IPS-18a (cell line): ENCODE results near the gene ZSWIM4.

Source experiments
- H3K27ac ChIP-seq: one replicate; pipeline ENCODE4 v1.5.1; 2013; ENCODE audit warnings: low read length
- H3K27me3 ChIP-seq: one replicate; pipeline ENCODE4 v1.6.1; 2013; ENCODE audit warnings: mild to moderate bottlenecking, low read length; ENCODE audit not compliant: control insufficient read depth, insufficient read depth
- H3K36me3 ChIP-seq: one replicate; pipeline ENCODE4 v1.6.1; 2013; ENCODE audit warnings: low read depth, low read length; ENCODE audit not compliant: control insufficient read depth
- H3K4me1 ChIP-seq: one replicate; pipeline ENCODE4 v1.6.1; 2013; ENCODE audit warnings: low read depth, low read length; ENCODE audit not compliant: control insufficient read depth
- H3K4me3 ChIP-seq: one replicate; pipeline ENCODE4 v1.5.1; 2013; ENCODE audit warnings: low read length
- H3K9ac ChIP-seq: one replicate; pipeline ENCODE4 v1.6.1; 2013; ENCODE audit warnings: mild to moderate bottlenecking, low read length, moderate library complexity
- H3K9me3 ChIP-seq: one replicate; pipeline ENCODE4 v1.6.1; 2013; ENCODE audit warnings: low read depth, low read length; ENCODE audit not compliant: control insufficient read depth

ZSWIM4 gene

GRCh38 chr19:13817615-13818371 is 22.6 kb downstream of the ZSWIM4 start:
- peak overlapping the region; percentile 72 for H3K27ac ChIP-seq

GRCh38 chr19:13819238-13819637 is 24.0 kb downstream of the ZSWIM4 start:
- no peak overlapping the region for H3K9ac ChIP-seq

More at GRCh38 chr19:13817615-13818371, 22.6 kb downstream of the ZSWIM4 start:
- Histone ChIP-seq H3K9me3 (no peaks in the 10 kb centered on the region), H3K4me3 (peak overlapping the region; percentile 64), H3K9ac (peak overlapping the region; percentile 50), H3K4me1 (no peaks in the 10 kb centered on the region), H3K27me3 (no peaks in the 10 kb centered on the region), H3K36me3 (peaks cover 27% of the 10 kb centered on the region)

DNA sequence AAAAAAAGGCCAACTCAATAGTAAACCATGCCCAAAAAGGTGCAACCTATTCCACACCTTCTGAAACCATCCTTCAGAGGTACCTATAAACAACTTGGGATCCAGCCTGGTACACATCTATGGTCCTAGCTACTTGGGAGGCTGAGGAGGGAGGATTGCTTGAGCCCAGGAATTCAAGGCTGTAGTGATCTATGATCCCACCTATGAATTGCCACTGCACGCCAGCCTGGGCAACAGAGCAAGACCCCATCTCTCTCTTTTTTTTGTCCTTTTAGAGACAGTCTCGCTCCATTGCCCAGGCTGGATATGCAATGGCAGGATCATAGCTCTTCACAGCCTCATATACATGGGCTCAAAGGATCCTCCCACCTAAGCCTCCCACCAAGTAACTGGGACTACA is 26.0 kb downstream of the ZSWIM4 start:
- H3K27me3 ChIP-seq: no peaks in the 10 kb centered on the region
- H3K4me3 ChIP-seq: no peak overlapping the region
- peaks cover 26% of the 10 kb centered on the region for H3K36me3 ChIP-seq
- H3K9ac ChIP-seq: no peak overlapping the region
- no peaks in the 10 kb centered on the region for H3K4me1 ChIP-seq
- no peaks in the 10 kb centered on the region for H3K9me3 ChIP-seq
- H3K27ac ChIP-seq: no peak overlapping the region

More at GRCh38 chr19:13819238-13819637, 24.0 kb downstream of the ZSWIM4 start:
- Histone ChIP-seq H3K9me3 (no peaks in the 10 kb centered on the region), H3K4me3 (no peak overlapping the region), H3K36me3 (peaks cover 30% of the 10 kb centered on the region), H3K4me1 (no peaks in the 10 kb centered on the region), H3K27me3 (no peaks in the 10 kb centered on the region), H3K27ac (no peak overlapping the region)

DNA sequence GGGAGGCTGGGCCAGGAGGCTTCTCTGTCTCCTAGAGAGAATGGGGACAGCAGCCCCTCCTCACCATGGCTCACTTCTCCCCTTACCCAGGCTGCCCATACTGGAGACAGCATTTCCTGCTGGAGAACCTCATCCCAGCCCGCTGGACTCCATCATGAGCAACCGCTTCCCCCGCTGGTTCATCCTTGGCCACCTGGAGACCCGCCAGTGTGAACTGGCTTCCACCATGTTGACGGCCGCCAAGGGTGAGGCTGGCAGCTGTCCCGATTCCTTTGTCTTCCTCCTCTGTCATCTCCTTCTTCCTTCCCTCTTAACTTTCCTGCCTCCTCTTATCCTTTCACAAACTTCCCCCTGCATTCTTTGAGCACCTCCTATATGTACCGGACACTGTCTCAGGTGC is 28.0 kb downstream of the ZSWIM4 start:
- Histone ChIP-seq H3K27me3 (no peaks in the 10 kb centered on the region), H3K36me3 (peaks cover 26% of the 10 kb centered on the region), H3K27ac (no peak overlapping the region), H3K4me3 (no peak overlapping the region), H3K9me3 (no peaks in the 10 kb centered on the region), H3K4me1 (no peaks in the 10 kb centered on the region), H3K9ac (no peak overlapping the region)

DNA sequence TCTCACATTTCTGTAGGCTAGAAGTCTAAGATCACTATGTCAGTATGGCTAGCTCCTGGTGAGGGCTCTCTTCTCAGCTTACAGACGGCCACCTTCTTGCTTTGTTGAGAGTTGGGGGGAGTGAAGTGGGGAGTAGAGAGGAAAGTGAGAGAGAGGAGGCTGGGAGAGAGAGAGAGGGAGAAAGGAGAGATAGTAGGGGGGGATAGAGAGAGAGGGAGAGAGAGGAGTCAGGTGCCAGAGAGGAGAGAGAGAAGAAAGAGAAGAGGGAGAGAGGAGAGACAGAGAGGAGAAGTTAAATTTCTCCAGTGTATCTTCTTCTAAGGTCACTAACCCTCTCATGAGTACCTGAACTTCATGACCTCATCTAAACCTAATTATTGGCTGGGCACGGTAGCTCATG is 28.7 kb downstream of the ZSWIM4 start:
- Histone ChIP-seq H3K27me3 (no peaks in the 10 kb centered on the region), H3K9me3 (no peaks in the 10 kb centered on the region), H3K27ac (no peak overlapping the region), H3K9ac (no peak overlapping the region), H3K36me3 (peaks cover 29% of the 10 kb centered on the region), H3K4me3 (no peak overlapping the region), H3K4me1 (no peaks in the 10 kb centered on the region)

- no peak overlapping the region for H3K27ac ChIP-seq
- H3K9ac ChIP-seq: no peak overlapping the region
- H3K4me1 ChIP-seq: no peaks in the 10 kb centered on the region
- no peak overlapping the region for H3K4me3 ChIP-seq
- H3K9me3 ChIP-seq: no peaks in the 10 kb centered on the region
- H3K36me3 ChIP-seq: peaks cover 31% of the 10 kb centered on the region
- H3K27me3 ChIP-seq: no peaks in the 10 kb centered on the region
Observed at GRCh38 chr19:13824703-13825102, 29.5 kb downstream of the ZSWIM4 start.

DNA sequence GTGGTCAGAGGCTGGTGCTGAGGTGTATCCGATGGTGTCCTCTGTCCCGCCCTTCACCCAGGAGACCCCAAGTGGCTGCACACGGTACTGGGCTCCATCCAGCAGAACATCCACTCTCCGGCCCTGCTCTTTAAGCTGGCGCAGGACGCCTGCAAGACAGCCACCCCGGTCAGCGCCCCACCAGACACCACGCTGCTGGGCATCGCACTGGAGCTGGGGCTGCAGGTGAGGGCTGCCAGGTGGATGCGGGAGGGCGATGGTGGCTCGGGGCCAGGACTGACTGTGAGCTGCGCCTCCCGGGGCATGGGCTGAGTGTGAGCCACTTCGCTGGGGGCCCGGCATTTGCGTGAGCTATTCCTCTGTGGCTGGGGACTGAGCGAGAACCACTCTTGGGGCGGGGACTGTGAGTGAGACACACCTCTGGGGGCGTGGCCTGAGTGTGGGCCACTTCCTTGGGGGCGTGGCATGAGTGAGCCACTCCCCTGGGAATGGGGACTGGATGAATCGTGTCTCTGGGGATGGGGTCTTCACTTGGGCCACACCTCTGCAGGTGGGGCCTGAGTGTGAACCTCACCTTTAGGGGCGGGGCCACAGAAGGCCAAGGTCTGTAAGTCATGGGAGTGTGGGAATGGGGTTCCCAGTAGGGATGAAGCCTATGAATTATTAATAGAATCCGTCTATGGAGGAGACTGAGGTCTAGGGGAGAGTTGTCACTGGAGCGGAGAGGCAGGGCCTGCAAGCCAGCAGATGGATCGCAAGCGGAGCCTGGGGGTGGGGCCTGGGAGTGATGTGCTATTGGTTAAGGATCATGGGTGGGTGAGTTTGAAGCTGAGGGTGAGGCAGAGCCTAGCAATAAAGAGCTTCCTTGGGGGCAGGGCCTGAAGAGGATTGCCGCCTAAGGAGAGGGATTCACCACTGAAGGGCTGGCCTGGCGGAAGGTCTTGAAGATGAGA is 30.5 kb downstream of the ZSWIM4 start:
- Histone ChIP-seq H3K27ac (no peak overlapping the region), H3K4me3 (no peak overlapping the region), H3K27me3 (no peaks in the 10 kb centered on the region), H3K9ac (no peak overlapping the region), H3K9me3 (no peaks in the 10 kb centered on the region), H3K4me1 (no peaks in the 10 kb centered on the region), H3K36me3 (peaks cover 27% of the 10 kb centered on the region)

- H3K27me3 ChIP-seq: no peaks in the 10 kb centered on the region
- H3K9ac ChIP-seq: no peak overlapping the region
- no peaks in the 10 kb centered on the region for H3K4me1 ChIP-seq
- peaks cover 26% of the 10 kb centered on the region for H3K36me3 ChIP-seq
- no peaks in the 10 kb centered on the region for H3K9me3 ChIP-seq
- H3K27ac ChIP-seq: no peak overlapping the region
- no peak overlapping the region for H3K4me3 ChIP-seq
Observed at GRCh38 chr19:13826652-13827235, 31.5 kb downstream of the ZSWIM4 start.

- no peaks in the 10 kb centered on the region for H3K4me1 ChIP-seq
- peaks cover 26% of the 10 kb centered on the region for H3K36me3 ChIP-seq
- no peaks in the 10 kb centered on the region for H3K27me3 ChIP-seq
- no peak overlapping the region for H3K9ac ChIP-seq
- H3K4me3 ChIP-seq: no peak overlapping the region
- H3K9me3 ChIP-seq: no peaks in the 10 kb centered on the region
- H3K27ac ChIP-seq: no peak overlapping the region
Observed at GRCh38 chr19:13827656-13828055, 32.4 kb downstream of the ZSWIM4 start.

GRCh38 chr19:13830114-13830740 is 35.0 kb downstream of the ZSWIM4 start:
- peaks cover 12% of the 10 kb centered on the region for H3K36me3 ChIP-seq
- H3K9ac ChIP-seq: no peak overlapping the region
- no peaks in the 10 kb centered on the region for H3K4me1 ChIP-seq
- no peaks in the 10 kb centered on the region for H3K9me3 ChIP-seq
- H3K27me3 ChIP-seq: no peaks in the 10 kb centered on the region
- no peak overlapping the region for H3K4me3 ChIP-seq
- H3K27ac ChIP-seq: no peak overlapping the region
